GM04504 (cell line): ENCODE data around the gene IRF8.
"Not testable (repeated sequence)": the region's sequence is repeated elsewhere in the genome, so short reads cannot be mapped to it uniquely, and the experiment has no call there.

Source experiments
- DNase-seq: peaks from one replicate; pipeline ENCODE4 v3.0.0-alpha.2; 2012; ENCODE audit warnings: low read depth

Gene IRF8

DNA sequence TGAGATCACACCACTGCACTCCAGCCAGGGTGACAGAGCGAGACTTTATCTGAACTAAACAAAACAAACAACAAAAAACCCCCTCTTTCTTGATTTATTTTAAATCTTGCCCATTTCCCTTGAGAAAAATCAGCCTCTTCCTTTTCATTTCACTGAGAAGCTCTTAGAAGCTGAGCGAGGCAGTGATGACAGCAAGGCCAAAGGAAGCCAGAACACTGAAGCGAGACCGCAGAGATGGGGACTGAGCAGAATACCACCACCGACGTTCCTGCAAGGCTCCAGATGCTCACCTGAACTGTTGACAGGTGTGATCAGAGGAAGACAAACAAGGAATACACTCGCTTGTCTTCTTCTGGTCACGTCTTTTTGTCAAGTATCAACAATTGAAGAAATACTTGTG is 30.5 kb upstream of the IRF8 start:
- no peak for DNase-seq

- no peak for DNase-seq
Measured at GRCh38 chr16:85869206-85869605, 29.8 kb upstream of the IRF8 start.

DNA sequence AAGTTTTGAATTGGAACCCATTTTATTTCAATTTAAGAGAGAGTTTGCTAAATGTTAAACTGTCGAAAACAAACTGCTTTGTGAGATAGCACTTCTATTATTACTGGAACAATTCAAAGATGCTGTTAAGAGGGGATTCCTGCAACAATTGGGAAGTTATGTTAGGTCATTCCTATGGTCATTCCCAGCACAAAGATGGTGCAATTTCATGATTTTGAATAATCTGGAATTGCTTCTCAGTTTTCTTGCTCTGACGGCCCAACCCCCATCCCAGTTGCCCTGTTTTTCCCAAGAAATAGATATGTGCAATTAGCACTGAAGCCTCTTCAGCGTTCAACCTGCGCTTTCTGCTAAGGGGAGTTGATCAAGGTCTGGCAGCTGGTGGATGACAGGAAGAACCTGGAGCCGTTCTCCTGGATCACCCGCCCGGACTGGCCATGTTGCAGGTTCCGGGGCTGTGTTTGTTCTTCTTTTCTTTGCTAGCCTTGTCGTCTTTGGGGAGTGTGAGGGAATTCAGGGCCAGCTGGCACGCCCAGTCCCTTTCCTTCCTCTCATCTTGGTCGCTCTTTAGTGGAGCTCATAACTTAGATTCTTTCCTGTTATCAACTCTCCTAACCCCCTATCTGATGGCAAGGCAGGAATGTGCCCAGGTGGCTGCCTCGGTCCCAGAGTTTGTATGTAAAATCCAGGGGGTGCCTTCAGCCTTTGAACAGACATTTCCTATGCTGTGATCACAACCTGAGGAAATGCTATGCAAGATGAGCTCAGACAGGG is 29.0 kb upstream of the IRF8 start:
- no peak for DNase-seq

GRCh38 chr16:85871756-85872155 is 27.2 kb upstream of the IRF8 start:
- no peak for DNase-seq

- no peak for DNase-seq
Measured at GRCh38 chr16:85872734-85873133, 26.2 kb upstream of the IRF8 start.

GRCh38 chr16:85873153-85873552 is 25.8 kb upstream of the IRF8 start:
- no peak for DNase-seq

DNA sequence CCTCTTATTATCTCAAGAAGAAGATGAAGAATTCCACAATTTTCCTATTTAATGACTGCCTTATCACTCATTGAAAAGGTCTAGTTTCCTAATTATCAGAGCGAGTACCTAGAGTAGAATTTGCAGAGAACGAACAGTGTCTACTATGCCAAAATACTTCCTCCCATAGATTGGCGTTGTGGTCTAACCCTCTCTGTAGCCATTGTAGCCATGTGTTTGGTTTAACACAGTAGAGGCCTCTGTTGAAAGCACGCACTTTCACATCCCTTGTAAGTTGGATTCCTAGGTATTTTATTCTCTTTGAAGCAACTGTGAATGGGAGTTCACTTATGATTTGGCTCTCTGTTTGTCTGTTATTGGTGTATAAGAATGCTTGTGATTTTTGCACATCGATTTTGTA is 24.9 kb upstream of the IRF8 start:
- DNase-seq: not testable (repeated sequence)

GRCh38 chr16:85878407-85878806 is 20.6 kb upstream of the IRF8 start:
- DNase-seq: no peak

DNA sequence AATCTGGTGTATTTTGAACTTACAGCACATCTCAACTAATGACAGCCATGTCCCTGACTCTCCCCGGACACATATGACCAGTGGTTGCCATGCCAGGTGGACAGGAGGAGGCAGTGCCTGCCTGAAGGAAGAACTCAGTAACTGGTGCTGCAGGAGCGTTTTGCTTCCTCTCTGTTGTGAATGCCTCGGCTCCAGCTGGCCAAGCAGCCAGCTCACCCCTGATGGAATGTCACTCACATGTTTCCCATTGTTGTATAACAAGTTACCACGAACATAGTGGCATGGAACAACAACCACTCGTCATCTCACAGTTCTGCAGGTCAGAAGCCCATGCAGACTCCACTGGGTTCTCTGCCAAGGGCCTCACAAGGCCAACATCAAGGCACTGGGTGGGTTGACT is 20.1 kb upstream of the IRF8 start:
- DNase-seq: peak; percentile 47

- no peak for DNase-seq
Measured at GRCh38 chr16:85879549-85879948, 19.4 kb upstream of the IRF8 start.

- no peak for DNase-seq
Measured at GRCh38 chr16:85879975-85880831, 18.8 kb upstream of the IRF8 start.

- DNase-seq: no peak
Measured at GRCh38 chr16:85880861-85881260, 18.1 kb upstream of the IRF8 start.

- DNase-seq: no peak
Measured at GRCh38 chr16:85881436-85881835, 17.5 kb upstream of the IRF8 start.

GRCh38 chr16:85882181-85882810 is 16.7 kb upstream of the IRF8 start:
- no peak for DNase-seq

DNA sequence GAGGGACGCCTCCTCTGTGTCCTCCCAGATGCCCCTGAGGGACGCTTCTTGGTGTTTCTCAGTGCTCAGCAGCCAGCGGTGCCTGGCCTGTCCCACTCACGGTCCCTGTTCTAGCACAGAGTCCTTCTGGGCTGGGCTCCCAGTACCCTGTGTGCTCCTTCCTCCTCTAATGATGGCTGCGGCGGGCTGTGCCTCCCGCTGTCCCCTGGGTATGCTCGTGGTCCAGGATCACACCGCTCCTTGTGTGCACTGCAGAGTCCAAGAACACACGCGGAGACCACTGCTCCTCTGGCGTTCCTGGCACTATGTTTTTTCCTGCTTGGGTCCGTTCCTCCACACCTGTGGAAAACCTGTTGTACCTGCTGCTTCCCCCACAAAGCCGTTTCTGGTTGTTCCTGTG is 15.1 kb upstream of the IRF8 start:
- no peak for DNase-seq

DNA sequence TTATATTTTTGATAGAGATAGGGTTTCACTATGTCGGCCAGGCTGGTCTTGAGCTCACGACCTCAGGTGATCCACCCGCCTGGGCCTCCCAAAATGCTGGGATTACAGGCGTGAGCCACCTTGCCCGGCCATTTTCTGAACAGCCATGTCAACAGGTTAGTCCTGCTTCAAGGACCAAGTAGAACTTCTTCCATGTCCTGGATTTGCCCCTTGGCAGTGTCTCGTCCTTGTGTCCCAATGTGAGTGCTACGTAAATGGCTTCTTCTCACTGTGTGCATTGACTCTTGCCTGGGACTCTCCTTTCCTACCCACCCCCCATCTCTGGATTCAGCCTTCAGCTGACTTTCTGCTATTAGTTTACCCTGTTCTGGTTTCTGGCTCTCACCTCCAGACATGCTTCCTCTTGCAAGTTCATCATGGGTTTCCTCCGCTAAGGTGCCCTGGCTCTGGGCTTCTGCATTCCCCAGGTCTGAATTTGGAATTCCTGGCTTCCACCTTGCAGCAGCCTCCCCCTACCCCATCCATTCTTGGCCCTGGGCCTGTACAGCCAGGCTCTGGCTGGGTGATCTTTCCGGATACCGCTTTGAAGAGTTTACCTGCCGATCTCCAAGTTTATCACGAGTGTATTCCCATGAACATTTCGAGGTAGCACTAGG is 14.0 kb upstream of the IRF8 start:
- no peak for DNase-seq

DNA sequence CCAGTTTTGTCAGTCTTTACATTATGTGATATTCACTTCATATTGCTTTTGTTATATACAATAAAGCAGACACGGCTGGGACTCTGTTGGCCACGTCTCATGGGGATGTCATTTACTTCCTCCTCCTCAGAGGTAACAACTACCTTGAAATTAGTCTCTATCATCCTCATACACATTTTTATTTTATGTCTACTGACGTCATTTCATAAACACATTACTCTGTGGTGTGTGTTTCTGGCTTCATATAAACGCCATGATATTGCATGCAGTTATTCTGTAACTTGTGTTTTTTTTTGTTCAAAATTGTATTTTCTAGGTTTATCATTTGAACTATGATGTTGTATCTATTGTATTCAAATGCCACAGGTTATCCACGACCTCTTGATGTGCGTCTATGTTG is 13.4 kb upstream of the IRF8 start:
- DNase-seq: no peak

DNA sequence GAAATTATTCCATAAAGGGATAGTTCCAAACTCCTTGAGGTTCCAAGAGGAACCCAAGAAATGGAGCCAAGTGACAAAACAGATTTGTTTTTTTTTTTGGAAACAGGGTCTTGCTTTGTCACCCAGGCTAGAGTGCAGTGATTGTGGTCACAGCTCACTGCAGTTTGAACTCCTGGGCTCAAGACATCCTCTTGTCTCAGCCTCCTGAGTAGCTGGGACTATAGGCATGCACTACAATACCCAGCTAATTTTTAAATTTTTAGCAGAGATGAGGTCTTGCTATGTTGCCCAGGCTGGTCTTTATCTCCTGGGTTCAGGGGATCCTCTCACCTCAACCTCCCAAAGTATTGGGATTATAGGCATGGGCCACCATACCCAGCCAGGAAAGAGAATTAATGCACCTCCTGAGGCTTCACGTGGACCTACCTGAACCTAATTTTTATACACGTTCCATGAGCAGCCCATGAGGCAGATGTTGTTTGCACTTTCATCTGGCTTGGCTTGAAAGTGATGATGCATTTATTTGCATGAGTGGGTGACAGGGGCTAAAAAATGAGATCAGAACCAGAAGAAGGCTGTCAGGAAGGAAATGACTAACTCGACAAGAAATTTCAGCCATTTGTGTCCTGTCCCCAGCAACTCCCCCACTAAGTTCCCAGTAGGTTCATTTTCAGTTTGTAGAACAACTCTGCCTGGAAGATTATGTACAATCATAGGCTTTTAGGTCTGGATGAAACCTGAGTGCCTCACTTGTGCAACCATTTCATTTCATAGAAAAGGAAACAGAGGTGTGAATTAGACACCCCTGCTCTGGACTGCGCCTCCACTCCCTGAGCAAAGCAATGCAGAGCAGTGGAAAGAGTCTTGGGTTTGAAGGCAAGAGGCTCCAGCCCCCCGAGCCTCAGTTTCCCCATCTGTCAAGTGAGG is 10.3 kb upstream of the IRF8 start:
- peak; percentile 32 for DNase-seq

- no peak for DNase-seq
Measured at GRCh38 chr16:85891033-85891775, 7.8 kb upstream of the IRF8 start.

DNA sequence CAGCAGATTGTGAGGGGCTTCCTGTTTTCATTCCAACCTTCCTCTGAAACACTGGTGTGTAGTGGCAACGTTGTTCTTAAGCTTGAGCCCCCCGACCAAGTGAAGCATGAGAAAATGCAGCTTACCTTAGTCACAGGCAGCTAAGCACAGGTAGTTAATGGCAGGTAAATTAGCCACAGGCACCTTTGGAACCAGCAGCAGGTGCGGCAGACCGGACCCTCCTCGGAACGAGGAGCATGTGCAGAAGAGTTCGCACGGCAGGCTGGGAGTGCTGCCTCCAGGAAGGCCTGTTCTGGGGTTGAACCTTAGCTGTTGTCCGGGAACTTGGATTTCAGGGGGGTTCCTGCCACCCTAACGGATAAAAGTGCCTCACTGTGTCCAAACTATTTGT is 7.2 kb upstream of the IRF8 start:
- no peak for DNase-seq

- no peak for DNase-seq
Measured at GRCh38 chr16:85892760-85893159, 6.2 kb upstream of the IRF8 start.
